Esophagus mucosa (tissue), 1 donor: Measurements from ENCODE around the gene HS6ST1. TPM values are rescaled to one million over a fixed set of nuclear protein-coding genes. Genes with fewer than 3 reads are reported as not detected.

ENCODE experiments used
- ATAC-seq: fragments of 200-7000 bp; cut with Tn5 transposase; one replicate; pipeline ENCODE4 v1.9.1; 2020
- total RNA-seq: library from RNA; stranded (reverse); gene quantifications from one replicate; pipeline ENCODE4 v1.2.4, GENCODE V29; 2023
- donor health status: DM: yes; HTN: yes; CAD: no.

Gene HS6ST1
- total RNA-seq, 1 donor from 2014 or later: 30.8 TPM

GRCh38 chr2:128347701-128348539 lies 29.3 kb upstream of the HS6ST1 start:
- ATAC-seq: peak; percentile 70

- ATAC-seq: no peak
Observed at GRCh38 chr2:128347171-128347558, 28.5 kb upstream of the HS6ST1 start.

GRCh38 chr2:128346291-128347170 lies 27.9 kb upstream of the HS6ST1 start:
- no peak for ATAC-seq

- no peak for ATAC-seq
Observed at GRCh38 chr2:128345436-128346165, 26.9 kb upstream of the HS6ST1 start.

- ATAC-seq: no peak
Observed at GRCh38 chr2:128344101-128344500, 25.4 kb upstream of the HS6ST1 start.

GRCh38 chr2:128343459-128343858 lies 24.8 kb upstream of the HS6ST1 start:
- no peak for ATAC-seq

- no peak for ATAC-seq
Observed at GRCh38 chr2:128342550-128342949, 23.9 kb upstream of the HS6ST1 start.

- ATAC-seq: no peak
Observed at GRCh38 chr2:128341621-128342020, 23.0 kb upstream of the HS6ST1 start.

GRCh38 chr2:128332091-128332634 lies 13.5 kb upstream of the HS6ST1 start:
- ATAC-seq: no peak

GRCh38 chr2:128330583-128330982 lies 11.9 kb upstream of the HS6ST1 start:
- ATAC-seq: no peak

- no peak for ATAC-seq
Observed at GRCh38 chr2:128329607-128330006, 10.9 kb upstream of the HS6ST1 start.

- ATAC-seq: no peak
Observed at GRCh38 chr2:128327180-128327964, 8.7 kb upstream of the HS6ST1 start.

GRCh38 chr2:128326346-128326745 lies 7.7 kb upstream of the HS6ST1 start:
- ATAC-seq: no peak

- no peak for ATAC-seq
Observed at GRCh38 chr2:128325611-128326181, 7.0 kb upstream of the HS6ST1 start.

- ATAC-seq: no peak
Observed at GRCh38 chr2:128324897-128325410, 6.3 kb upstream of the HS6ST1 start.

- no peak for ATAC-seq
Observed at GRCh38 chr2:128324008-128324896, 5.6 kb upstream of the HS6ST1 start.

GRCh38 chr2:128323555-128323931 lies 4.9 kb upstream of the HS6ST1 start:
- no peak for ATAC-seq

- ATAC-seq: no peak
Observed at GRCh38 chr2:128322715-128323554, 4.3 kb upstream of the HS6ST1 start.
